K562 treated with DMSO at 1 percent for 12 hours (cell line): ENCODE results near the gene DPY19L3. TPM values are rescaled to one million over a fixed set of nuclear protein-coding genes. Genes with fewer than 3 reads are reported as not detected.

Experiments
- total RNA-seq: library from RNA; unstranded; fragments of 300-600 nt; gene quantifications from 2 replicates; pipeline ENCODE4 v1.2.3, GENCODE V29; 2022; ENCODE audit not compliant: insufficient read depth

DPY19L3 gene, protein sequence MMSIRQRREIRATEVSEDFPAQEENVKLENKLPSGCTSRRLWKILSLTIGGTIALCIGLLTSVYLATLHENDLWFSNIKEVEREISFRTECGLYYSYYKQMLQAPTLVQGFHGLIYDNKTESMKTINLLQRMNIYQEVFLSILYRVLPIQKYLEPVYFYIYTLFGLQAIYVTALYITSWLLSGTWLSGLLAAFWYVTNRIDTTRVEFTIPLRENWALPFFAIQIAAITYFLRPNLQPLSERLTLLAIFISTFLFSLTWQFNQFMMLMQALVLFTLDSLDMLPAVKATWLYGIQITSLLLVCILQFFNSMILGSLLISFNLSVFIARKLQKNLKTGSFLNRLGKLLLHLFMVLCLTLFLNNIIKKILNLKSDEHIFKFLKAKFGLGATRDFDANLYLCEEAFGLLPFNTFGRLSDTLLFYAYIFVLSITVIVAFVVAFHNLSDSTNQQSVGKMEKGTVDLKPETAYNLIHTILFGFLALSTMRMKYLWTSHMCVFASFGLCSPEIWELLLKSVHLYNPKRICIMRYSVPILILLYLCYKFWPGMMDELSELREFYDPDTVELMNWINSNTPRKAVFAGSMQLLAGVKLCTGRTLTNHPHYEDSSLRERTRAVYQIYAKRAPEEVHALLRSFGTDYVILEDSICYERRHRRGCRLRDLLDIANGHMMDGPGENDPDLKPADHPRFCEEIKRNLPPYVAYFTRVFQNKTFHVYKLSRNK
- 2.2 and 14.8 TPM in 2 replicates for total RNA-seq

DNA sequence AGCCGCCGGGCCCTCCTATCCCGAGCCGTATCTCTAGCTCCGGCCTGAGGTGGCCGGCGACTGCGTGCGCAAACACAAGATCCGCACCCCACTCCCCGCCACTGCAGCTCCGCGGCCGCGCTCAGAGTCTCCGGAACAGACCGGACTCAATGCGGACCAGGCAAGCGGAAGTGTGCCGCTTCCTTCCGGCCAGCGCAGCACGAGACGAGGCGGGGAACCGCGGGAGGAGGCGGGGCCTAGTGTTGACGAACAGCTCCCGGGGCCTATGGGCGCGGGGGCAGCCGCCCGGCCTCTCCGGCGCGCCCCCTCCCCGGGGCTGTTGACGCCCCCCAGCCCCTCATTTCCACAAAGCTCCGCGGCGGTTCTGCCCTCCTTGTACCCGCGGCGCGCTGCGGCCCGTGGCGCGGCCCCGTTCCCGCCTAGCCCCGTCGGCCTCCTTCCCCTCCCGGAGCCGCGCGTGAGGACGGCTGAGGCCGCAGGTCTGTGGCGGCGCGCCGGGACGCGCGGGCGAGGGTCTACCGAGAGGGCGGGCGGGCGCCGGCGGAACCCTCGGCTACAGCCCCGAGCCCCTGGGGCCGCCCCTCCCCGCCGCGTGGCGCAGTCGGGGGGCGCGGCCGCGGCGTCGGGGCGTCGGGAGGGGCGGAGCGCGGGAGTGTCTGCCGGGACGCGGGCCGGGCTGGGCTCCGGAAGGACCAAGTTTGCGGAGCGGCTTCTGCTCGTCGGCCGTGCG, at the start of gene DPY19L3:
Gene DPY19L3, plus strand, starts transcription at position 340 of the 730 bp plus-strand sequence. CDS start 2,484 bp downstream, outside the sequence.

Other genes with a start within 250 kb of the DPY19L3 start
- gene ZNF507, start 60.2 kb upstream of the DPY19L3 start, total RNA-seq: 2.0 and 9.2 TPM in 2 replicates
- gene PDCD5, start 175.4 kb downstream of the DPY19L3 start, total RNA-seq: 95.9 and 108 TPM in 2 replicates